Measurements from ENCODE around the gene PKP1. TPM values are rescaled to one million over a fixed set of nuclear protein-coding genes. Genes with fewer than 3 reads are reported as not detected.

Gene PKP1
- total and polyA plus RNA-seq, 10 of the 15 experiments (the other 5 are each of a cell fraction or from before 2014, with no cell fraction given), result 0.03 TPM; not detected in 9

DNA sequence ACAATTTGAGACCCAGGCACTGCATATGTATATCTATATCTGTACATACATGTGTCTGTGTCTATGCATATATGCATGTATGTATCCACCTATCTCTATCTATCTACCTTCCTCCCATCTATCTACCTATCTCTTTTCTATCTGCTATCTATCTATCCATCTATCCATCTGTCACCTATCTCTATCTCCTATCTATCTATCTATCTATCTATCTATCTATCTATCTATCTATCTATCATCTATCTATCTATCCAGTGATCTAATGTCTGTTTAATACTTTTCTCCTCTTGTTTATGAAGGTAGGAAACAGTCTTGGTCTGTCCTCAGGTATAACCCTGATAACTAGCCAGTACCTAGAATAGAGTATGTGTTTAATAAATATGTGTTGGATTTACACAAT lies 68.3 kb downstream of the PKP1 start (continued):
- no peak for TF ChIP-seq SMC3 (IDR thresholded peaks at IDR 0.05; ENCODE audit: borderline replicate concordance, low read length)
- TF ChIP-seq SMARCA5 (IDR thresholded peaks at IDR 0.05), result no peak
- TF ChIP-seq, protein P1, sequence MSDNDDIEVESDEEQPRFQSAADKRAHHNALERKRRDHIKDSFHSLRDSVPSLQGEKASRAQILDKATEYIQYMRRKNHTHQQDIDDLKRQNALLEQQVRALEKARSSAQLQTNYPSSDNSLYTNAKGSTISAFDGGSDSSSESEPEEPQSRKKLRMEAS (IDR thresholded peaks at IDR 0.05; ENCODE audit: low read depth, low read length), result no peak
- TF ChIP-seq SPI1 (IDR thresholded peaks at IDR 0.05; ENCODE audit: borderline replicate concordance, insufficient read depth, low read depth, low read length), result no peak
- TF ChIP-seq GABPA (IDR thresholded peaks at IDR 0.05; ENCODE audit: low read depth), result no peak

DNA sequence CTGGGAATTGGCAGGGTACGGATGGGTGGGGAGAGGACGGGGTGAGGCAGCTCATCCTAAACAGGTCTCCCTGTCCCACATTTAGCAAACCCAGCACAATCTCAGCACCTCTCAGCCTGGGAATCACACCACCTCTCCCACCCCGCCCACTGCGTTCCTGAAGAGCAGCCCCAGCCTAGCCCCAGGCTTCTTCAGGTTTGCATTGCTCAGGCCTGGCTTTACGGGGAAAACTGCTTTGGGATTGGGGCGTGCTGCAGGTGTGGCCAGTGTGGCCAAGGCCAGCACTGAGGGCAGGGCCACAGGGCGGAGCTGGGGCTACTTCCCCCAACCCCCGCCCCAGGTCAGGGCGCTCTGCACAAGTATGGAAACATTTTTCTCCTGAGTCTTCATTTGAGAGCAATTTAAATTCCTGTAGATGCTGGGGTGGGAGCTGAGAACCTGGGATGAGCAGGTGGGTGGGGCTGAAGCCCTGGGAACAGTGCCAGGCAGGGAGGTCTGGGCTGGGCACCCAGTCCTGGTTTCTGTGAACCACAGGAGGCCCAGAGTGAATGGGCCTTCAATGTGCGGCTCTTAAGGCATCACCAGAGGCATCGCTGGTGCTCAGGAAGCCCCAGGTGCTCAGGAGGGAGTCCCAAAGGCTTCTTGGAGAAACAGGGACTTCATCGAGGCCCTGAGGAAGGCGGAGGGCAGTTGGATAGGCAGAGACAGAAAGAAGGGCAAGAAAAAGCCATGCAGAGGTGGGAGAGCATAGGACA lies 70.1 kb downstream of the PKP1 start:
- 24% methylated on average over 13 of the region's 13 CpGs for WGBS (ENCODE audit: insufficient coverage, insufficient replicate concordance, low lambda C conversion rate, missing lambda C conversion rate)
- FAIRE-seq (no peak), DNase-seq (ENCODE audit: low read depth, low spot score) (no peak), ATAC-seq (no peak)
- Histone ChIP-seq H3K4me3 (no peak overlapping the region), H2AFZ (ENCODE audit: control insufficient read depth, low read depth, low read length) (no peak overlapping the region), H3K36me3 (ENCODE audit: control insufficient read depth in 2 of 2, insufficient read depth in 2 of 2, low read length in 1 of 2) (no peaks in the 10 kb centered on the region), H4K20me1 (ENCODE audit: control insufficient read depth, insufficient read depth) (no peaks in the 10 kb centered on the region), H3K4me1 (ENCODE audit: control insufficient read depth, insufficient read depth, low read length) (no peaks in the 10 kb centered on the region), H3K9ac (ENCODE audit: control insufficient read depth, insufficient read depth, low read length) (no peak overlapping the region), H3K27ac (ENCODE audit: control insufficient read depth, insufficient read depth) (no peak overlapping the region), H3K27me3 (replicated peaks in 1 of 2; ENCODE audit: control insufficient read depth in 2 of 2, insufficient read depth in 2 of 2, low read length in 1 of 2) (peaks cover 0 to 1% of the 10 kb centered on the region in 2 experiments; a peak in 2 of 4 replicates), H3K4me2 (ENCODE audit: control insufficient read depth, insufficient read depth) (no peak overlapping the region), H3K79me2 (ENCODE audit: control insufficient read depth, insufficient read depth, low read length) (no peaks in the 10 kb centered on the region), H3K9me3 (replicated peaks; ENCODE audit: control insufficient read depth, insufficient read depth, low read length) (no peaks in the 10 kb centered on the region)
- SMC1A ChIA-PET (ENCODE audit: uncharacterized antibody, unreplicated experiment), result interaction anchor here (0.8 kb wide), 1 partner anchor 9 kb away, joined by 3 read pairs; no protein-coding TSS in a partner anchor
- POLR2A ChIA-PET, result no interaction called here
- CTCF ChIA-PET, result interaction anchor here (0.6 to 1.2 kb wide), 2 partner anchors 10 to 24 kb away, joined by 3 read pairs; partner anchors contain the start of gene TNNT2
- BruUV-seq (replicated peaks), result no TSS peak
- RAD21 ChIA-PET (ENCODE audit: unreplicated experiment), result no interaction called here
- intact Hi-C loops (cut with micrococcal nuclease; ENCODE audit: unreplicated experiment), result no loop called here
- in situ Hi-C loops (cut with MboI), result no loop called here
- no peak for TF ChIP-seq ZNF24 (IDR thresholded peaks at IDR 0.05)
- TF ChIP-seq, protein P2, sequence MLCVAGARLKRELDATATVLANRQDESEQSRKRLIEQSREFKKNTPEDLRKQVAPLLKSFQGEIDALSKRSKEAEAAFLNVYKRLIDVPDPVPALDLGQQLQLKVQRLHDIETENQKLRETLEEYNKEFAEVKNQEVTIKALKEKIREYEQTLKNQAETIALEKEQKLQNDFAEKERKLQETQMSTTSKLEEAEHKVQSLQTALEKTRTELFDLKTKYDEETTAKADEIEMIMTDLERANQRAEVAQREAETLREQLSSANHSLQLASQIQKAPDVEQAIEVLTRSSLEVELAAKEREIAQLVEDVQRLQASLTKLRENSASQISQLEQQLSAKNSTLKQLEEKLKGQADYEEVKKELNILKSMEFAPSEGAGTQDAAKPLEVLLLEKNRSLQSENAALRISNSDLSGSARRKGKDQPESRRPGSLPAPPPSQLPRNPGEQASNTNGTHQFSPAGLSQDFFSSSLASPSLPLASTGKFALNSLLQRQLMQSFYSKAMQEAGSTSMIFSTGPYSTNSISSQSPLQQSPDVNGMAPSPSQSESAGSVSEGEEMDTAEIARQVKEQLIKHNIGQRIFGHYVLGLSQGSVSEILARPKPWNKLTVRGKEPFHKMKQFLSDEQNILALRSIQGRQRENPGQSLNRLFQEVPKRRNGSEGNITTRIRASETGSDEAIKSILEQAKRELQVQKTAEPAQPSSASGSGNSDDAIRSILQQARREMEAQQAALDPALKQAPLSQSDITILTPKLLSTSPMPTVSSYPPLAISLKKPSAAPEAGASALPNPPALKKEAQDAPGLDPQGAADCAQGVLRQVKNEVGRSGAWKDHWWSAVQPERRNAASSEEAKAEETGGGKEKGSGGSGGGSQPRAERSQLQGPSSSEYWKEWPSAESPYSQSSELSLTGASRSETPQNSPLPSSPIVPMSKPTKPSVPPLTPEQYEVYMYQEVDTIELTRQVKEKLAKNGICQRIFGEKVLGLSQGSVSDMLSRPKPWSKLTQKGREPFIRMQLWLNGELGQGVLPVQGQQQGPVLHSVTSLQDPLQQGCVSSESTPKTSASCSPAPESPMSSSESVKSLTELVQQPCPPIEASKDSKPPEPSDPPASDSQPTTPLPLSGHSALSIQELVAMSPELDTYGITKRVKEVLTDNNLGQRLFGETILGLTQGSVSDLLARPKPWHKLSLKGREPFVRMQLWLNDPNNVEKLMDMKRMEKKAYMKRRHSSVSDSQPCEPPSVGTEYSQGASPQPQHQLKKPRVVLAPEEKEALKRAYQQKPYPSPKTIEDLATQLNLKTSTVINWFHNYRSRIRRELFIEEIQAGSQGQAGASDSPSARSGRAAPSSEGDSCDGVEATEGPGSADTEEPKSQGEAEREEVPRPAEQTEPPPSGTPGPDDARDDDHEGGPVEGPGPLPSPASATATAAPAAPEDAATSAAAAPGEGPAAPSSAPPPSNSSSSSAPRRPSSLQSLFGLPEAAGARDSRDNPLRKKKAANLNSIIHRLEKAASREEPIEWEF (IDR thresholded peaks at IDR 0.05; ENCODE audit: insufficient replicate concordance, low read depth, low read length), result no peak
- TF ChIP-seq, protein P3, sequence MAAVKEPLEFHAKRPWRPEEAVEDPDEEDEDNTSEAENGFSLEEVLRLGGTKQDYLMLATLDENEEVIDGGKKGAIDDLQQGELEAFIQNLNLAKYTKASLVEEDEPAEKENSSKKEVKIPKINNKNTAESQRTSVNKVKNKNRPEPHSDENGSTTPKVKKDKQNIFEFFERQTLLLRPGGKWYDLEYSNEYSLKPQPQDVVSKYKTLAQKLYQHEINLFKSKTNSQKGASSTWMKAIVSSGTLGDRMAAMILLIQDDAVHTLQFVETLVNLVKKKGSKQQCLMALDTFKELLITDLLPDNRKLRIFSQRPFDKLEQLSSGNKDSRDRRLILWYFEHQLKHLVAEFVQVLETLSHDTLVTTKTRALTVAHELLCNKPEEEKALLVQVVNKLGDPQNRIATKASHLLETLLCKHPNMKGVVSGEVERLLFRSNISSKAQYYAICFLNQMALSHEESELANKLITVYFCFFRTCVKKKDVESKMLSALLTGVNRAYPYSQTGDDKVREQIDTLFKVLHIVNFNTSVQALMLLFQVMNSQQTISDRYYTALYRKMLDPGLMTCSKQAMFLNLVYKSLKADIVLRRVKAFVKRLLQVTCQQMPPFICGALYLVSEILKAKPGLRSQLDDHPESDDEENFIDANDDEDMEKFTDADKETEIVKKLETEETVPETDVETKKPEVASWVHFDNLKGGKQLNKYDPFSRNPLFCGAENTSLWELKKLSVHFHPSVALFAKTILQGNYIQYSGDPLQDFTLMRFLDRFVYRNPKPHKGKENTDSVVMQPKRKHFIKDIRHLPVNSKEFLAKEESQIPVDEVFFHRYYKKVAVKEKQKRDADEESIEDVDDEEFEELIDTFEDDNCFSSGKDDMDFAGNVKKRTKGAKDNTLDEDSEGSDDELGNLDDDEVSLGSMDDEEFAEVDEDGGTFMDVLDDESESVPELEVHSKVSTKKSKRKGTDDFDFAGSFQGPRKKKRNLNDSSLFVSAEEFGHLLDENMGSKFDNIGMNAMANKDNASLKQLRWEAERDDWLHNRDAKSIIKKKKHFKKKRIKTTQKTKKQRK (IDR thresholded peaks at IDR 0.05; ENCODE audit: low read depth, low read length), result no peak
- TF ChIP-seq, protein P4, sequence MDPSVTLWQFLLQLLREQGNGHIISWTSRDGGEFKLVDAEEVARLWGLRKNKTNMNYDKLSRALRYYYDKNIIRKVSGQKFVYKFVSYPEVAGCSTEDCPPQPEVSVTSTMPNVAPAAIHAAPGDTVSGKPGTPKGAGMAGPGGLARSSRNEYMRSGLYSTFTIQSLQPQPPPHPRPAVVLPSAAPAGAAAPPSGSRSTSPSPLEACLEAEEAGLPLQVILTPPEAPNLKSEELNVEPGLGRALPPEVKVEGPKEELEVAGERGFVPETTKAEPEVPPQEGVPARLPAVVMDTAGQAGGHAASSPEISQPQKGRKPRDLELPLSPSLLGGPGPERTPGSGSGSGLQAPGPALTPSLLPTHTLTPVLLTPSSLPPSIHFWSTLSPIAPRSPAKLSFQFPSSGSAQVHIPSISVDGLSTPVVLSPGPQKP (IDR thresholded peaks at IDR 0.05; ENCODE audit: low read depth, low read length), result no peak
- no peak for TF ChIP-seq SREBF1 (IDR thresholded peaks at IDR 0.05; ENCODE audit: low read length)
- no peak for TF ChIP-seq LARP7 (IDR thresholded peaks at IDR 0.05)
- no peak for TF ChIP-seq SMAD5 (IDR thresholded peaks at IDR 0.05; ENCODE audit: low read depth)
